H1 (cell line): ENCODE data around the gene DGKD. TPM values are rescaled to one million over a fixed set of nuclear protein-coding genes. Genes with fewer than 3 reads are reported as not detected.

Source experiments
- CTCF ChIA-PET: fragments of 300-600 bp; sonication (Branson Sonifier 250); formaldehyde crosslinking; loops from one replicate; lab custom pipeline; 2021; ENCODE audit not compliant: partially characterized antibody; lab: Charles Lee
- POLR2A ChIA-PET: fragments of 300-600 bp; sonication (Branson Sonifier 250); formaldehyde crosslinking; loops from one replicate; lab custom pipeline; 2021; ENCODE audit warnings: inconsistent platforms; ENCODE audit not compliant: partially characterized antibody; lab: Charles Lee
- DNase-seq, 2 experiments: peaks; one replicate each; pipeline versions ENCODE4 v3.0.0 to v3.0.0-alpha.2; 2010 to 2022; ENCODE audit warnings: low spot score in 2 of 2, low read depth in 1 of 2, mixed read lengths in 1 of 2
- FAIRE-seq: peaks from 2 replicates; lab custom pipeline; 2011; peaks lifted over from hg19 to GRCh38; lab: Jason Lieb, UNC
- H2AFZ ChIP-seq: 2 replicates; pipeline ENCODE4 v1.8.1; 2012; ENCODE audit warnings: low read length, inconsistent platforms
- H2AK5ac ChIP-seq: 2 replicates; pipeline ENCODE4 v1.6.1; 2013; ENCODE audit warnings: low read depth, low read length
- H2BK120ac ChIP-seq: replicated peaks from 2 replicates; pipeline ENCODE3; 2013; ENCODE audit warnings: low read depth, low read length, inconsistent platforms
- H2BK12ac ChIP-seq: 2 replicates; pipeline ENCODE4 v1.6.1; 2013; ENCODE audit warnings: low read depth, low read length
- H2BK15ac ChIP-seq: 2 replicates; pipeline ENCODE4 v1.6.1; 2013; ENCODE audit warnings: low read length
- H2BK20ac ChIP-seq: 2 replicates; pipeline ENCODE4 v1.6.1; 2013; ENCODE audit warnings: low read length
- H2BK5ac ChIP-seq: 2 replicates; pipeline ENCODE4 v1.6.1; 2013; ENCODE audit warnings: low read depth, low read length
- H3K14ac ChIP-seq: 2 replicates; pipeline ENCODE4 v1.6.1; 2013; ENCODE audit warnings: inconsistent platforms; ENCODE audit not compliant: insufficient read length
- H3K18ac ChIP-seq: 2 replicates; pipeline ENCODE4 v1.6.1; 2013; ENCODE audit warnings: low read length; ENCODE audit errors: extremely low read depth
- H3K23ac ChIP-seq: 2 replicates; pipeline ENCODE4 v1.6.1; 2013; ENCODE audit warnings: inconsistent platforms; ENCODE audit not compliant: insufficient read length
- H3K23me2 ChIP-seq: 2 replicates; pipeline ENCODE4 v1.6.1; 2013; ENCODE audit warnings: low read depth, low read length
- H3K27ac ChIP-seq: 2 replicates; pipeline ENCODE4 v1.6.1; 2011; ENCODE audit warnings: low read depth, low read length, inconsistent platforms
- H3K27me3 ChIP-seq, 4 experiments: replicated peaks in 1 of 4; 1 replicate in 1 of 4; 2 replicates in 3 of 4; pipeline versions ENCODE4 v1.6.1 to v1.8.1; 2011 to 2013; ENCODE audit warnings: low read length in 3 of 4, mild to moderate bottlenecking in 3 of 4, inconsistent platforms in 2 of 4, mixed read lengths in 2 of 4, moderate library complexity in 1 of 4; ENCODE audit not compliant: control insufficient read depth in 3 of 4, insufficient read depth in 3 of 4; ENCODE audit errors: extremely low read depth in 1 of 4
- H3K36me3 ChIP-seq, 4 experiments: 2 replicates each; pipeline versions ENCODE4 v1.6.1 to v1.8.1; 2011 to 2013; ENCODE audit warnings: mild to moderate bottlenecking in 4 of 4, low read length in 3 of 4, moderate library complexity in 2 of 4, control low read depth in 1 of 4, inconsistent platforms in 1 of 4; ENCODE audit not compliant: insufficient read depth in 4 of 4, control insufficient read depth in 2 of 4
- H3K4ac ChIP-seq: replicated peaks from 2 replicates; pipeline ENCODE3; 2013; ENCODE audit warnings: low read length, low read depth, mixed read lengths, inconsistent platforms; ENCODE audit not compliant: insufficient read length
- H3K4me1 ChIP-seq, 4 experiments: replicated peaks in 1 of 4; 1 replicate in 1 of 4; 2 replicates in 3 of 4; pipeline versions ENCODE4 v1.6.1 to v1.8.1; 2011 to 2013; ENCODE audit warnings: low read length in 3 of 4, inconsistent platforms in 2 of 4, mixed read lengths in 1 of 4; ENCODE audit not compliant: insufficient read depth in 4 of 4, control insufficient read depth in 3 of 4
- H3K4me2 ChIP-seq, 2 experiments: 2 replicates each; pipeline versions ENCODE4 v1.6.1 to v1.8.1; 2011 to 2013; ENCODE audit warnings: low read depth in 2 of 2, low read length in 2 of 2, control low read depth in 1 of 2, inconsistent platforms in 1 of 2, mild to moderate bottlenecking in 1 of 2; ENCODE audit not compliant: insufficient read depth in 1 of 2
- H3K4me3 ChIP-seq, 4 experiments: fragments of 200-600, 300-600 bp in 1 of 4; sonication (generic), shearing (Covaris generic), sonication (Bioruptor Twin) in 1 of 4; 2 replicates each; pipeline versions ENCODE4 v1.5.1 to v1.8.1; 2011 to 2016; ENCODE audit warnings: low read length in 4 of 4, low read depth in 3 of 4, control low read depth in 2 of 4, inconsistent platforms in 2 of 4, mild to moderate bottlenecking in 2 of 4, mixed read lengths in 1 of 4, moderate library complexity in 1 of 4; ENCODE audit not compliant: insufficient read depth in 2 of 4; ENCODE audit errors: extremely low read depth in 1 of 4
- H3K56ac ChIP-seq: replicated peaks from 2 replicates; pipeline ENCODE3; 2013; ENCODE audit warnings: low read depth, mild to moderate bottlenecking, mixed read lengths, low read length, inconsistent platforms; ENCODE audit not compliant: insufficient read length
- H3K79me1 ChIP-seq: 2 replicates; pipeline ENCODE4 v1.6.1; 2013; ENCODE audit warnings: low read depth, low read length, control low read depth
- H3K79me2 ChIP-seq, 2 experiments: 2 replicates each; pipeline versions ENCODE4 v1.6.1 to v1.8.1; 2012 to 2013; ENCODE audit warnings: low read length in 2 of 2, mild to moderate bottlenecking in 2 of 2, inconsistent platforms in 1 of 2; ENCODE audit not compliant: insufficient read depth in 2 of 2, control insufficient read depth in 1 of 2
- H3K9ac ChIP-seq, 4 experiments: replicated peaks in 1 of 4; 1 replicate in 1 of 4; 2 replicates in 3 of 4; pipeline versions ENCODE4 v1.6.1 to v1.8.1; 2011 to 2013; ENCODE audit warnings: low read depth in 3 of 4, low read length in 3 of 4, control low read depth in 2 of 4, mild to moderate bottlenecking in 2 of 4, moderate library complexity in 2 of 4, inconsistent platforms in 1 of 4; ENCODE audit errors: extremely low read depth in 1 of 4
- H3K9me3 ChIP-seq, 2 experiments: 2 replicates each; pipeline versions ENCODE4 v1.6.1 to v1.8.1; 2012 to 2013; ENCODE audit warnings: mild to moderate bottlenecking in 2 of 2, moderate library complexity in 2 of 2, control low read depth in 1 of 2, inconsistent platforms in 1 of 2, low read depth in 1 of 2, low read length in 1 of 2, mixed read lengths in 1 of 2; ENCODE audit not compliant: insufficient read depth in 2 of 2
- H4K20me1 ChIP-seq, 2 experiments: replicated peaks in 1 of 2; 2 replicates each; pipeline versions ENCODE3 to v1.8.1; 2011 to 2013; ENCODE audit warnings: inconsistent platforms in 2 of 2, low read length in 2 of 2, mild to moderate bottlenecking in 1 of 2; ENCODE audit not compliant: insufficient read depth in 2 of 2, control insufficient read depth in 1 of 2
- H4K5ac ChIP-seq: 2 replicates; pipeline ENCODE4 v1.6.1; 2013; ENCODE audit warnings: low read length, low read depth, mixed read lengths, inconsistent platforms; ENCODE audit not compliant: insufficient read length
- H4K8ac ChIP-seq: 2 replicates; pipeline ENCODE4 v1.8.0; 2013; ENCODE audit warnings: mild to moderate bottlenecking, moderate library complexity, low read length, inconsistent platforms; ENCODE audit not compliant: insufficient read depth; ENCODE audit errors: extremely low read depth
- H4K91ac ChIP-seq: replicated peaks from 2 replicates; pipeline ENCODE3; 2013; ENCODE audit warnings: low read length, mixed read lengths, inconsistent platforms; ENCODE audit not compliant: insufficient read length
- HDAC6 ChIP-seq: IDR thresholded peaks from one replicate; pipeline ENCODE4 v1.7.1; 2012; ENCODE audit warnings: low read depth, mild to moderate bottlenecking, inconsistent platforms, low read length, moderate library complexity
- KDM1A ChIP-seq: fragments of 200-600, 300-600 bp; sonication (generic); IDR thresholded peaks from 2 replicates; pipeline ENCODE4 v1.7.1; 2016; ENCODE audit warnings: mild to moderate bottlenecking, low read length, borderline replicate concordance
- POLR2A ChIP-seq, 2 experiments: IDR thresholded peaks; 1 replicate in 1 of 2; 2 replicates in 1 of 2; pipeline ENCODE4 v1.6.1; 2011; ENCODE audit warnings: low read depth in 2 of 2, low read length in 2 of 2, mild to moderate bottlenecking in 2 of 2; ENCODE audit errors: control extremely low read depth in 1 of 2
- SIRT6 ChIP-seq: IDR thresholded peaks from one replicate; pipeline ENCODE4 v1.7.1; 2012; ENCODE audit warnings: low read length, inconsistent platforms
- SIX5 ChIP-seq: IDR thresholded peaks from 2 replicates; pipeline ENCODE4 v1.6.1; 2011; ENCODE audit warnings: mild to moderate bottlenecking, low read depth, low read length
- TAF1 ChIP-seq: IDR thresholded peaks from 2 replicates; pipeline ENCODE4 v1.6.1; 2011; ENCODE audit warnings: mild to moderate bottlenecking, low read depth, low read length
- TBP ChIP-seq: IDR thresholded peaks from 2 replicates; pipeline ENCODE4 v1.6.1; 2011; ENCODE audit warnings: low read depth, low read length, improper control_type of control experiment
- TEAD4 ChIP-seq: IDR thresholded peaks from 2 replicates; pipeline ENCODE4 v1.6.1; 2012; ENCODE audit warnings: low read depth, low read length, inconsistent platforms, mixed read lengths
- WGBS, 2 experiments: shearing (Covaris generic) in 1 of 2; methylation state at CpG; one replicate each; pipeline versions ENCODE4 v1.1.6 to v1.1.7; 2013 to 2015; ENCODE audit warnings: low lambda C conversion rate in 2 of 2, mixed read lengths in 2 of 2, inconsistent platforms in 1 of 2, low coverage in 1 of 2, missing lambda C conversion rate in 1 of 2; ENCODE audit not compliant: insufficient replicate concordance in 2 of 2, insufficient coverage in 1 of 2, insufficient read length in 1 of 2; ENCODE audit errors: extremely low coverage in 1 of 2, missing lambda C conversion rate in 1 of 2; 5-methylcytosine and 5-hydroxymethylcytosine counted together
- polyA plus RNA-seq, 7 experiments: library from polyadenylated mRNA; depleted of rRNA in 3 of 7; stranded (reverse) in 5 of 7; unstranded in 2 of 7; fragments of >200 nt in 5 of 7; fragments of 200-250 nt in 2 of 7; gene quantifications; 1 replicate in 5 of 7; 2 replicates in 1 of 7; 4 replicates in 1 of 7; pipeline versions ENCODE4 v1.2.1 to v1.2.3, GENCODE V29; 2011 to 2013; ENCODE audit warnings: missing spikeins in 2 of 7, mixed read lengths in 2 of 7
- total RNA-seq: library from RNA; stranded (reverse); fragmentation: NEBNext Ultra II Directional; extraction: Animal tissue kit (Norgen Biotek cat#: 25700); gene quantifications from 2 replicates; pipeline ENCODE4 v1.2.1, GENCODE V29; 2021

The DGKD gene
- total and polyA plus RNA-seq, 2 of the 8 experiments (the other 6 are each of a cell fraction or from before 2014, with no cell fraction given) = 7.7 to 30.9 TPM

DNA sequence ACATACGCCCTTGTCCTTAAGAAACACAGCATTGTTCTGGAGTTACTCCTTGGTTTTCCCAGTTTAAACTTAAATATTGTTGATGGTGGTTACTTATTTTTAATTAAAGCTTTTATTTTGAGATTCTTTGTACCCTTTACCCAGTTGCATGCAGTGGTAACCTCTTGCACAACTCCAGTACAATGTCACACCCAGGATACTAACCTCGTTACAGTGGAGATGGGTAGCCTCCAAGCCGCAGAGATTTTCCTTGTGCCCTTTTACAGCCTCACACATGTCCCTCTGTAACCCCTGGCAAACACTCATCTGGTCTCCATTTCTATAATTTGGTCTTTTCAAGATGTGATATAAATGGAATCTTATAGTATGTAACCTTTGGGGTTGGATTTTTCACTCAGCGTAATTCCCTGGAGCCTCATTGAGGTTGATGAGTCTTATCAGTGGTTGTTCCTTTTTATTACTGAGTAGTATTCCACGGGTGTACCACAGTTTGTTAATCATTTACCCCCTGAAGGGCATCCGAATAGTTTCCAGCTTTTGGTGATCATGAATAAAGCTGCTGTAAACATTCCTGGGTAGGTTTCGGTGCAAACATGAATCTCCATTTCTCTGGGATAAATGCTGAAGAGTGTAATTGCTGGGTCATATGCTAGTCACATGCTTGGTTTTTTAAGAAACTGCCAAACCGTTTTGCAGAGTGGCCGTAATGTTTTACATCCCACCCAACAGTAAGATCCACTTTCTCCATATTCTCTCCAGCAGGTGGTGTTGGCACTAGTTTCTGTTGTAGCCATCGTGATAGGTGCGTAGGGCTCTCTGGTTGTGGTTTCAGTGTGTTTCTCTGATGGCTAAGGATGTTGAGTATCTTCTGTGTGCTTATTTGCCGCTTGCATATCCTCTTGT lies 68.6 kb downstream of the DGKD start:
- Histone ChIP-seq H2BK120ac (no peak overlapping the region), H3K9me3 (peaks cover 0 to 2% of the 10 kb centered on the region in 2 experiments; a peak in 3 of 4 replicates), H3K79me1 (peaks cover 4% of the 10 kb centered on the region), H2BK12ac (no peak overlapping the region), H2BK5ac (no peak overlapping the region), H3K9ac (no peak overlapping the region), H3K27ac (no peak overlapping the region), H4K8ac (no peak overlapping the region), H3K23ac (no peak overlapping the region), H3K79me2 (peaks cover 0 to 10% of the 10 kb centered on the region in 2 experiments; a peak in 1 of 4 replicates), H3K4ac (no peak overlapping the region), H3K4me3 (no peak overlapping the region), H3K18ac (no peak overlapping the region), H3K36me3 (0 out of 8 replicates have a peak, but pooled peaks cover 0 to 2% (median 0%) of the 10 kb centered on the region in 4 experiments), H4K5ac (no peak overlapping the region), H4K91ac (no peak overlapping the region), H2AFZ (no peak overlapping the region), H3K4me1 (peaks cover 0 to 11% (median 6%) of the 10 kb centered on the region in 4 experiments; a peak in 6 of 7 replicates), H3K56ac (no peak overlapping the region), H3K23me2 (peaks cover 2% of the 10 kb centered on the region; the same call in 1 of the 2 replicates), H3K4me2 (no peak overlapping the region), H4K20me1 (no peaks in the 10 kb centered on the region), H2AK5ac (no peak overlapping the region), H2BK20ac (no peak overlapping the region), H3K14ac (no peak overlapping the region), H2BK15ac (no peak overlapping the region), H3K27me3 (no peaks in the 10 kb centered on the region)
- FAIRE-seq (no peak), DNase-seq (no peak)
- WGBS, 2 experiments = 94% methylated on average over 12 of the region's 12 CpGs; no CpG with 5 or more reads in 1 of the 2 experiments
- no peak for TF ChIP-seq TBP
- TF ChIP-seq KDM1A = no peak
- TF ChIP-seq TAF1 = no peak
- no peak for TF ChIP-seq SIRT6
- no peak for TF ChIP-seq POLR2A (IDR thresholded peaks at IDR 0.05; ENCODE audit: control extremely low read depth in 1 of 2, low read depth in 2 of 2, low read length in 2 of 2)
- no peak for TF ChIP-seq TEAD4
- no peak for TF ChIP-seq SIX5
- no peak for TF ChIP-seq HDAC6
- ChIA-PET CTCF (interaction anchor here (0.6 to 3.4 kb wide), 5 partner anchors 17 to 105 kb away, joined by 3 to 9 read pairs (median 6); no protein-coding TSS in a partner anchor), POLR2A (no interaction called here)
